Natural killer cell (primary cell): ENCODE results near the gene DIAPH1. TPM values are rescaled to one million over a fixed set of nuclear protein-coding genes. Genes with fewer than 3 reads are reported as not detected.

Experiments used
- ATAC-seq, 3 donors: fragments of 150-1000 bp in 2 of 3; fragments of 200-7000 bp in 1 of 3; cut with Tn5 transposase; 1 replicate in 1 of 3; 2 replicates in 2 of 3; pipeline ENCODE4 v1.10.0; 2021; ENCODE audit warnings: mild to moderate bottlenecking in 2 of 3, moderate library complexity in 2 of 3
- DNase-seq, 2 donors: peaks; one replicate each; pipeline versions ENCODE4 v3.0.0 to v3.0.0-alpha.2; 2013 to 2021; ENCODE audit warnings: mixed read lengths in 1 of 2
- H3K27ac ChIP-seq: one replicate; pipeline ENCODE4 v1.5.1; 2013; ENCODE audit warnings: mild to moderate bottlenecking, low read length
- H3K27me3 ChIP-seq: one replicate; pipeline ENCODE4 v1.6.1; 2013; ENCODE audit warnings: low read length; ENCODE audit not compliant: control insufficient read depth, insufficient read depth
- H3K36me3 ChIP-seq: one replicate; pipeline ENCODE4 v1.6.1; 2013; ENCODE audit warnings: low read length; ENCODE audit not compliant: control insufficient read depth, insufficient read depth
- H3K4me1 ChIP-seq: one replicate; pipeline ENCODE4 v1.6.1; 2013; ENCODE audit warnings: low read length; ENCODE audit not compliant: control insufficient read depth, insufficient read depth
- H3K4me3 ChIP-seq: one replicate; pipeline ENCODE4 v1.5.1; 2013; ENCODE audit warnings: low read length
- H3K9me3 ChIP-seq: one replicate; pipeline ENCODE4 v1.6.1; 2013; ENCODE audit warnings: low read length; ENCODE audit not compliant: control insufficient read depth, insufficient read depth
- H3K27ac Mint-ChIP-seq, 2 donors: one replicate each; pipeline ENCODE4 v1.8.0; 2022; ENCODE audit warnings: mild to moderate bottlenecking in 2 of 2, mixed read lengths in 2 of 2, moderate library complexity in 1 of 2
- H3K27me3 Mint-ChIP-seq, 2 donors: one replicate each; pipeline ENCODE4 v1.8.0; 2022; ENCODE audit warnings: low read depth in 2 of 2, mixed read lengths in 2 of 2
- H3K36me3 Mint-ChIP-seq: one replicate; pipeline ENCODE4 v1.8.0; 2022; ENCODE audit warnings: mixed read lengths
- H3K4me1 Mint-ChIP-seq, 2 donors: one replicate each; pipeline ENCODE4 v1.8.0; 2022; ENCODE audit warnings: mixed read lengths in 2 of 2
- H3K4me3 Mint-ChIP-seq: one replicate; pipeline ENCODE4 v1.8.0; 2022; ENCODE audit warnings: mild to moderate bottlenecking, moderate library complexity, mixed read lengths
- H3K9me3 Mint-ChIP-seq, 2 donors: one replicate each; pipeline ENCODE4 v1.8.0; 2022; ENCODE audit warnings: mixed read lengths in 2 of 2
- WGBS: methylation state at CpG from one replicate; pipeline ENCODE4 v1.1.7; 2013; ENCODE audit warnings: missing lambda C conversion rate; ENCODE audit not compliant: insufficient coverage; 5-methylcytosine and 5-hydroxymethylcytosine counted together
- intact Hi-C: fragments of 100-400 bp; cut with micrococcal nuclease; formaldehyde crosslinking; loops from one replicate; pipeline ENCODE4 v1.14.2; 2022
- total RNA-seq, 4 donors: library from RNA; stranded (reverse); fragments of 120-200 nt in 1 of 4; gene quantifications; one replicate each; pipeline versions ENCODE4 v1.2.3 to v1.2.4, GENCODE V29; 2013 to 2022
- TF ChIP-seq, protein P1 (sequence below): fragments of 200-600 bp; IDR thresholded peaks from one replicate; pipeline ENCODE4 v1.8.0; 2022; ENCODE audit warnings: antibody characterized with exemption

Gene DIAPH1
- total RNA-seq, 3 donors from 2014 or later (not counting 1 experiment from before 2014, with no cell fraction given) = 410 to 456 (median 419) TPM

DNA sequence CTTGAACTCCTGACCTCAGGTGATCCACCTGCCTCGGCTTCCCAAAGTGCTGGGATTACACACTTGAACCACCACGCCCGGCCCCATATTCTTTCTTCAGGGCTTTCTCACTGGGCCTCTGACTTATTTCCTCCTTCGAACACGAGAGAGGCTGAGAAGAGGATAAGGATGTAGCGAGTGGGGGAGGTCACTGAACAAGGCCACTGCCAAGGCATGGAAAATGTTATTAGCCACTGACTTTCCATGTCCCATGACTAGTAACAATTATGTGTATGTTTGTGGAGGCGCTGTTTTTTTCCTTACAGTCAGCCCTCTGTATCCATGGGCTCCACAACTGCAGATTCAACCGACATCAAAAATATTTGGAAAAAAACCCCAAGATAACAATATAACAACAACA lies 44.7 kb upstream of the DIAPH1 start:
- DNase-seq = no peak
- Histone ChIP-seq H3K27me3 (no peaks in the 10 kb centered on the region), H3K4me1 (peaks cover 3% of the 10 kb centered on the region), H3K27ac (no peak overlapping the region), H3K36me3 (peaks cover 2% of the 10 kb centered on the region), H3K9me3 (no peaks in the 10 kb centered on the region), H3K4me3 (no peak overlapping the region)
- Mint-ChIP-seq H3K27me3 (no peaks in the 10 kb centered on the region), H3K4me1 (peaks cover 4 to 5% of the 10 kb centered on the region in 2 donors), H3K9me3 (no peaks in the 10 kb centered on the region), H3K27ac (no peak overlapping the region), H3K36me3 (no peaks in the 10 kb centered on the region), H3K4me3 (no peak overlapping the region)
- WGBS = 85% methylated on average over 7 of the region's 8 CpGs
- TF ChIP-seq, protein P1, sequence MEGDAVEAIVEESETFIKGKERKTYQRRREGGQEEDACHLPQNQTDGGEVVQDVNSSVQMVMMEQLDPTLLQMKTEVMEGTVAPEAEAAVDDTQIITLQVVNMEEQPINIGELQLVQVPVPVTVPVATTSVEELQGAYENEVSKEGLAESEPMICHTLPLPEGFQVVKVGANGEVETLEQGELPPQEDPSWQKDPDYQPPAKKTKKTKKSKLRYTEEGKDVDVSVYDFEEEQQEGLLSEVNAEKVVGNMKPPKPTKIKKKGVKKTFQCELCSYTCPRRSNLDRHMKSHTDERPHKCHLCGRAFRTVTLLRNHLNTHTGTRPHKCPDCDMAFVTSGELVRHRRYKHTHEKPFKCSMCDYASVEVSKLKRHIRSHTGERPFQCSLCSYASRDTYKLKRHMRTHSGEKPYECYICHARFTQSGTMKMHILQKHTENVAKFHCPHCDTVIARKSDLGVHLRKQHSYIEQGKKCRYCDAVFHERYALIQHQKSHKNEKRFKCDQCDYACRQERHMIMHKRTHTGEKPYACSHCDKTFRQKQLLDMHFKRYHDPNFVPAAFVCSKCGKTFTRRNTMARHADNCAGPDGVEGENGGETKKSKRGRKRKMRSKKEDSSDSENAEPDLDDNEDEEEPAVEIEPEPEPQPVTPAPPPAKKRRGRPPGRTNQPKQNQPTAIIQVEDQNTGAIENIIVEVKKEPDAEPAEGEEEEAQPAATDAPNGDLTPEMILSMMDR = no peak
- ATAC-seq = no peak
- intact Hi-C loops = loop anchor here (10.0 kb wide), 1 partner anchor 481 kb away; no protein-coding TSS in a partner anchor

DNA sequence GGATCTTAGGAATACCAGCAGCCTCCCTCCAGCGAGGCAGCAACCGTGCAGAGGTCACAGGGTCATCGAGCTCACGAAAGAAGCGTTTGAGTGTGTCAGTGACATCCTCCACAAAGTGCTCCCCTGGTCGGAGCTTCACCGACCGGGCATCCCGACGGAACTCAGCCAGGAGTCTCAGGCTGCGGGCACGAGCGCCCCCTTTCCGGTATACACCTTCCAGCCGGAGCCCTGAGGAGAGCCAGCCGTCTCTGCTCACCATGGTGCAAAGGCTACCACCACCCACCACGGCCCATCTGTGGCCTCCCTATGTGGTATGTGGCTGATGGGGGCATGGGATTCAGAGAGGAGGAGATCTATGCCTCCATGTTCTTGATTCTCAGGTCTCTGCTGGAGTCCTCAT lies 43.2 kb upstream of the DIAPH1 start:
- H3K4me1 Mint-ChIP-seq = peaks cover 4 to 5% of the 10 kb centered on the region in 2 donors
- H3K9me3 ChIP-seq = no peaks in the 10 kb centered on the region
- H3K27ac Mint-ChIP-seq = no peak overlapping the region
- H3K36me3 Mint-ChIP-seq = no peaks in the 10 kb centered on the region
- ATAC-seq = no peak
- WGBS = 93% methylated on average over 15 of the region's 17 CpGs
- H3K36me3 ChIP-seq = peaks cover 3% of the 10 kb centered on the region
- no peak overlapping the region for H3K27ac ChIP-seq
- no peak overlapping the region for H3K4me3 ChIP-seq
- peaks cover 3% of the 10 kb centered on the region for H3K4me1 ChIP-seq
- DNase-seq = no peak
- intact Hi-C loops = loop anchor here (10.0 kb wide), 1 partner anchor 483 kb away; no protein-coding TSS in a partner anchor
- TF ChIP-seq, protein P1 = no peak
- H3K9me3 Mint-ChIP-seq = no peaks in the 10 kb centered on the region
- no peaks in the 10 kb centered on the region for H3K27me3 ChIP-seq
- H3K27me3 Mint-ChIP-seq = no peaks in the 10 kb centered on the region
- H3K4me3 Mint-ChIP-seq = no peak overlapping the region

DNA sequence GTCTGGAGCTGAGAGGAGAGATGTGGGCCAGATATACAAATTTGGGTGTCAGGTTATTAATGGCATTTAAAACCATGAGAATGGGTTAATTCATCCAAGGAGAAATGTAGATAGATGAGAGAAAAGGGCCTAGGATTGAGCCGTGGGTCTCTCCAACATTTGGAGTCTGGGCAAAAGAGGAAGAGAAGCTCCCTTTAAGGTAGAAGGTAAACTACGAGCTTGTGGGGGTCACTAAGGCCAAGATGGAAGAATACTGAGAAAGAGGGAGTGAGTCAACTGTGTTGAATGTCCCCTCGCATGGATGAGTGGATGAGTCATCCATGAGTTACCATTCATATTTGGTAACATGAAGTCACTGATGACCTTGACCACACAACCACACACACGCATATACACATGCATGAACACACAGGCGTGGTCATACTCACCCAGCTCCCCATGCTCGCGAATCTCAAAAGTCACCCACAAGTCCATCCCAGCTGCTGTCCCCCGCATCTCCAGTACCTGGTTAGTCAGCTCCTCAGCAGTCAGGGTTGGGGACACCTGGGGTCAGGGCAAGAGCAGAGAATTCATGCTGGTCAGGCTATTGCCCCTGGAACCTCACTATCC lies 39.2 kb upstream of the DIAPH1 start:
- H3K4me3 Mint-ChIP-seq = no peak overlapping the region
- H3K36me3 ChIP-seq = peaks cover 5% of the 10 kb centered on the region
- H3K9me3 Mint-ChIP-seq = no peaks in the 10 kb centered on the region
- H3K27ac ChIP-seq = no peak overlapping the region
- ATAC-seq (no peak), DNase-seq (no peak)
- H3K36me3 Mint-ChIP-seq = no peaks in the 10 kb centered on the region
- H3K9me3 ChIP-seq = no peaks in the 10 kb centered on the region
- WGBS = 75% methylated on average over 8 of the region's 8 CpGs
- TF ChIP-seq, protein P1 = no peak
- no peak overlapping the region for H3K4me3 ChIP-seq
- no peaks in the 10 kb centered on the region for H3K4me1 ChIP-seq
- H3K27ac Mint-ChIP-seq = no peak overlapping the region
- H3K4me1 Mint-ChIP-seq = no peaks in the 10 kb centered on the region
- no peaks in the 10 kb centered on the region for H3K27me3 ChIP-seq
- intact Hi-C loops = no loop called here
- no peaks in the 10 kb centered on the region for H3K27me3 Mint-ChIP-seq

DNA sequence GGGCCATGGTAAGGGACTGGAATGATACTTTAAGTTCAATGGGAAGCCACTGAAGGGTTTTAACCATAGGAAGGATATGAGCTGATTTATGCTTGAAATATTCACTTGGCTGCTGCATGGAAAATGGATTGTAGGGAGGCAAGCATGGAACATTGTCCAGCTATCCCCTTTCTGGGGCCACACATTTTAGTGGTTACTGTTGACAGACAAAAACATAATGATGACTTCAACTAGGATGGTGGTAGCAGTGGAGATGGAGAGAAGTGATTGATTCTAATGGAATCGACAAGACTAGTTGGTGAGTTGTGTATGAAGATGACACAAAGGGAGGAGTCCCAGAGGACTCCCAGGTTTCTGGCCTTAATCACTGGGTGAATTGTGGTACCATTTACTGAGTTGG lies 38.6 kb upstream of the DIAPH1 start:
- Histone ChIP-seq H3K27ac (no peak overlapping the region), H3K4me1 (no peaks in the 10 kb centered on the region), H3K27me3 (no peaks in the 10 kb centered on the region), H3K9me3 (no peaks in the 10 kb centered on the region), H3K36me3 (peaks cover 5% of the 10 kb centered on the region), H3K4me3 (no peak overlapping the region)
- WGBS = 94% methylated on average over 1 of the region's 1 CpG
- TF ChIP-seq, protein P1 = no peak
- intact Hi-C loops = no loop called here
- no peak for DNase-seq
- no peak overlapping the region for H3K4me3 Mint-ChIP-seq
- no peaks in the 10 kb centered on the region for H3K36me3 Mint-ChIP-seq
- no peaks in the 10 kb centered on the region for H3K27me3 Mint-ChIP-seq
- ATAC-seq = no peak
- H3K27ac Mint-ChIP-seq = no peak overlapping the region
- no peaks in the 10 kb centered on the region for H3K9me3 Mint-ChIP-seq
- peaks cover under 1 to 2% of the 10 kb centered on the region in 2 donors for H3K4me1 Mint-ChIP-seq
